Epidermal melanocyte (primary cell): Measurements from ENCODE around the gene GXYLT1.
A peak's percentile ranks its signal among the peaks of the same experiment; 100 is the strongest.
"Not testable (repeated sequence)": the region's sequence is repeated elsewhere in the genome, so short reads cannot be mapped to it uniquely, and the experiment has no call there.

ENCODE experiments used
- DNase-seq: peaks from one replicate; pipeline ENCODE4 v3.0.0; 2011; ENCODE audit warnings: low spot score; ENCODE audit not compliant: insufficient read length

The GXYLT1 gene

GRCh38 chr12:42144408-42145196 is at the start of gene GXYLT1:
TSS of gene GXYLT1 (minus strand) at chr12:42144874. CDS start at chr12:42144646, 228 bp downstream.
- peak; percentile 81 for DNase-seq

DNA sequence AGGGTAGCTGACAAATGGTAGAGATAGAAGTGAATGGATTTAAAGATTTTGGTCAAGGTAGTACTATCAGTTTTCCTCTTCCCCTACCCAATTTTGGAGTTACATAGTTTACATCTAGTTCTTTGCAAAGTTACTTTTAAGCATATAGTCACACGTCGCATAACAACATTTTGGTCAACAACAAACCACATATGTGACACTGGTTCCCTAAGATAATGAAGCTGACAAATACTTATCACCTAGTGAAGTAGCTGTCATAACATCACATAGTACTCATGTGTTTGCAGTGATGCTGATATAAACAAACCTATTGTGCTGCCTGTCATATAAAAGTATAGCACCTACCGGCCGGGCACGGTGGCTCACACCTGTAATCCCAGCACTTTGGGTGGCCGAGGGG is 48.0 kb upstream of the GXYLT1 start:
- no peak for DNase-seq

DNA sequence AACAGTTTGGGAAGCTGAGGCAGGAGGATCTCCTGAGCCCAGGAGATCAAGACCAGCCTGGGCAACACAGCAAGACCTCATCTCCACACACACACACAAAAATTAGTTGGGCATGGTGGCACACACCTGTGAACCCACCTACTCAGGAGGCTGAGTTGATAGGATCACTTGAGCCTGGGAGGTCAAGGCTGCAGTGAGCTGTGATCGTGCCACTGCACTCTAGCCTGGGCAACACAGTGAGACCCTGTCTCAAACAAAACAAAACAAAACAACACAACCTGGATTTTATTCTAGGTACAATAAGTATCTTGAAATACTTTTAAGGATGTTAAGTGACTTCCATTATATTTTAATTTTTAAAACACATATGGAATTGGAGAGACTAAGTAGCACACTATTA is 47.6 kb upstream of the GXYLT1 start:
- DNase-seq, result no peak

- DNase-seq, result no peak
Observed at GRCh38 chr12:42190376-42190775, 45.7 kb upstream of the GXYLT1 start.

- not testable (repeated sequence) for DNase-seq
Observed at GRCh38 chr12:42188275-42188674, 43.6 kb upstream of the GXYLT1 start.

- no peak for DNase-seq
Observed at GRCh38 chr12:42187799-42188198, 43.1 kb upstream of the GXYLT1 start.

DNA sequence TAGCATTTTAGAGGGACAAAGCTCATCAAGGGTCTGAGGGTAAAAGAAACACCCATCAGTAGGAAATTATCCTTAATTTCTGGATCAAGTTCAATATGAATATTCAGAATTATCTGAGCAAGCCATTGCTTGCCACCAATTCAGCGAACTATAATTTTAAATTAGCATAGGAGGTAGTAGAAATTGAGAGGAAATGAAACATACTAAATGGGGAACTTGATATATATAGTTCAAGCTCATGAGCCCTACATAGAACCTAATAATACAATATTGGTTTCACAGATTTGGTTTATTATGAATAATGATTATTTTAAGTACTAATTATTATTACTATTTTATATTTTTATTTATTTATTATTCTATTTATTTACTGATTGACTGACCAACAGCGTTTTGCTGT is 42.1 kb upstream of the GXYLT1 start:
- no peak for DNase-seq

- no peak for DNase-seq
Observed at GRCh38 chr12:42182394-42182793, 37.7 kb upstream of the GXYLT1 start.

GRCh38 chr12:42180990-42181596 is 36.4 kb upstream of the GXYLT1 start:
- peak; percentile 18 for DNase-seq

DNA sequence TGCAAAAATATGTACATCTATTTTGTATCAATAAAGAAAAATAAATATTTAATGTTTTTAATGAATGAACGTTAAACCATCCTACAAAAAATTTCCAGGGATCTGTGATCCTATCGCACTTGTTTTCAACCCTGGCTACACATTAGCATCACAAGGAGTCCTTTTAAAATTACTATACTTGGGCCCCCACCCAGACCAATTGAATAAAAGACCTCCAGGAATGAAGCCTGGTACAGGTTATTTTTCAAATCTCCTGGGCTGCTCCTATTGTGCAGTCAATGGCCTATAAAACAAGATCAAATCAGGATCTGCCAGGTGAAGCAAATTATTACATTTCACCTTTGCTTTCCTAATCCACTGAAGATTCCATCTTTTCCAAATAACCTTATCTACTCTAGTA is 33.4 kb upstream of the GXYLT1 start:
- DNase-seq, result no peak

- DNase-seq, result no peak
Observed at GRCh38 chr12:42174978-42175377, 30.3 kb upstream of the GXYLT1 start.

- no peak for DNase-seq
Observed at GRCh38 chr12:42173961-42174521, 29.4 kb upstream of the GXYLT1 start.

DNA sequence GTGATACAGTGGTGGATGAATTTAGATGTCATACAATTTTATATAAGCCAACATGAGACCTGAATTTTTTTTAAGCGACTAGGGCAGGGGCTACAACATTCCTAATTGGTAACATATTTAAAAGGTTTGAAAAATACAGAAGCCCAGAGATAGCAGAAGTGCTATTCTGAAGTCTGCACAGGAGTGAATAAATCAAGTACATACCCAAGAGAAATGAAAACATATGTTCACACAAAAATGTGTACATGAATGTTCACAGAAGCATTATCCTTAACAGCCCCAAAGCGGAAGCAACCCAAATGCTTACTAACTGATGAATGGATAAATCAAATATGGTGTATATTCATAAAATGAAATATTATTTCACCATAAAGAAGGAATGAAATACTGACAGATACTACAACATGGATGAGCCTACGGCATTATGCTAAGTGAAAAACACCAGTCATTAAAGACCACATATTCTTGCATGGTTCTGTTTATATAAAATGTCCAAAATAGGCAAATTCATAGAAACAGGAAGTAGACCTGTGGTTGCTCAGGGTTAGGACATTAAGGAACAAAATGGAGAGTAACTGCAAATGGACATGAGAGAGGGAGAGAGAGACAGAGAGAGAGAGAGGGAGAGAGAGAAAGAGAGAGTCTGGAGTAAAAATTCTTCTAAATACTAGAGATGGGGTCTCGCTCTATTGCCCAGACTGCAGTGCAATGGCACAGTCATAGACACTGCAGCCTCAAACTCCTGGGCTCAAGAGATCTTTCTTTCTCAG is 28.0 kb upstream of the GXYLT1 start:
- DNase-seq, result no peak

GRCh38 chr12:42167711-42168110 is 23.0 kb upstream of the GXYLT1 start:
- no peak for DNase-seq

DNA sequence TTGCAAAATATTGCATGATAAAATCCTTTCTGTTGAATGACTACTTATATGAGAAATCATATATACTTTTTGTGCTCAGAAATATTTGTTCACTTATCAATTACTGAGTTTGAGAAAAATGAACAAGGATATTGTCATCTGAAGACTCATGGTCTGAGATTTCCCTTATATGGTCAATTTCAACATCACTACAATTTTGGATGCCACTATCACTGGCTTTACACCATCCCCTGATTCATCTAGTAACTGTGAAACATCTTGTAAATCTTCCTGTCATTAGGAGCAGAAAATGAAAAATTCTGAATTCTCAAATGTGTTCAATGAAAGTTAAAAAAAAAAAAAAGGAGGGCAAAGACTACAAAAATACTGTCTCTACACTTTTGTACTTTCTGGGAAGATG is 21.8 kb upstream of the GXYLT1 start:
- no peak for DNase-seq

DNA sequence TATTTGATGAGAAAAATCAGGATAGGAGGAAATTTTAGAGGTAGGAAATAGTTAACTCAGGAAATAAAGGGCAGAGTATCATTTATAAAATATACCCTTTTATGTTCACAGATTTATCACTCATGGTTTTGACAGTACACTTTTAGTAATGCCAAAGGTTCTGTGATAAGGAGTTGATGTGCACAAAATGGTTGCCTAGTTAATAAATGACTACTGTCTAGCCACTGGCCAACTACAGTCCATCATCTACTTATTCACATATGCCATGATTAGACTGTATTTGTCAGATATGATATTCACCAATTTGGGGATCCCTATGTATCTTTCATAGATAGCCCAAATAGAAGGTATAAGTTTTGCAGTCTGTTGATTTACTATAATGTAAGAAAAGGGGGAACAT is 19.2 kb upstream of the GXYLT1 start:
- DNase-seq, result no peak

- no peak for DNase-seq
Observed at GRCh38 chr12:42162965-42163364, 18.3 kb upstream of the GXYLT1 start.

DNA sequence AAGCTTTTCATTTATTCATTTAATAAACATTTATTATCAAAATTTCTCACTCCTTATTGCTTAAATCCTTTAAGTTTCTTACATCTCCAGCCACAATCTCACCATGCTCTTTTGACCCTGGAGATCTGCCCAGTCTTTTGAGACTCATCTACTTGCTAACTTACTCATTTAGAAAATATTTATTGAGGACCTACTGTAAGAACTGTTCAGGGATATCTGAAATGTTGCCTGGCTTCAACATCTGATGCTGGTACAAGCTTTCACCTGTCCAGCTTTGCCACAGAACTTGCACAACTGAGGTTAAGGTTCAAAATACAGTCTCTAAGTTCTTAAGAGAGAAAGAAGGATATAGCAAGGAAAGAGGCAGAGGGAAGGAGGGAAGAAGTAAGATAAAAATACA is 17.5 kb upstream of the GXYLT1 start:
- DNase-seq, result no peak

- no peak for DNase-seq
Observed at GRCh38 chr12:42161529-42161928, 16.9 kb upstream of the GXYLT1 start.

DNA sequence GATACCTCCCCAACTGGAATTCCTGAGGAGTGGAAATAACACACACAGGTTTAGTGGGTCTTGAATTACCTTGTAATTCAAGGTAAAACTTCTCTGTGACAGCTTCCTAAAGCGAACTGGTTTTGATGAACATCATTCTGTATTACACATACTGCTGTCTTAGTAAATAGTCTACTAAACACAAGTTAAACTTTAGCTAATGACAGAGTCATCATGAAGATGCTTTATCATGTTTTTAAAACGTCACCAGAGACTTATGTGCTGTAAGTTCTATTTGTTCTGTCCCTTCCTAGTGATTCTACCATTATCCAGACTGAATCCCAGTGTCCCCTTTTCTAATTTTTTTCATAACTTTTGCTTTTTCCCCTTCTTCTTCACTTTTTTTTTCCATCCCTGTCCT is 11.6 kb upstream of the GXYLT1 start:
- DNase-seq, result no peak

DNA sequence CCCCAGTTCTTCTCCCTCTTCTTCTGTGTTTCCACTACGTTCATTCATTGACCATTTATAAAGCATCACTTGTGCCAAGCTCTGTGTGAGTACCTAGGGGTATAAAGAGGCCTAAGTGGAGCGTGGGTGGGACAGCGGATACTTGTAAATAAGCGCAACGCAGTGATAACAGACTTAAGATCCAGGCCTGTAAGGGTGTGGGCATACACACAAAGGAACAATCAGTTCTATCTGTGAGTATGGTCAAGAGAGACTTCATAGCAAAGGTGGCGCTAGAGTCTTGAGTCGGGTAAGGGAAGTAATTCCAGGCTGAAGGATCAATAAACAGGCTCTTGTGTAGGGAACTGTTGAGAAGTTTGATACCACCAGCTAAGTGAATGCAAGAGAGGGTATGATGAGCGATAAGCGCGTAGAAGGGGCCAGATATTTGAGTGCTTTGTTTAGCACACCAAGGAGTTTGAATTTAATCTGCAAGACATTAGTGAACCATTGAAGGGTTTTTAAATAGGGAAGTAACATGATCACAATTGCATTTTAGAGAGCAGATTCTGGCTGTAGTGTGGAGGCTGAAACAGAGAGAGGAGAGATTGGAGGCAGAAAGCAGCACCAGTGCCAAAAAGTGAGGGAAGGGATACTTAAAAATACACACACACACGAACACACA is 1.0 kb upstream of the GXYLT1 start:
- DNase-seq, result no peak

- no peak for DNase-seq
Observed at GRCh38 chr12:42145197-42145549, 499 bp upstream of the GXYLT1 start.
